ENCODE measurements around the gene PTGDS.

GRCh38 chr9:136991993-136992818, 14.9 kb downstream of the PTGDS start, which contains the start of gene PAXX:
- TF ChIP-seq CREB1 (CRISPR knock-in tag; IDR thresholded peaks at IDR 0.05) = no peak
- no peak for TF ChIP-seq SOX15 (CRISPR knock-in tag; IDR thresholded peaks at IDR 0.05)
- no peak for TF ChIP-seq ZNF121 (CRISPR knock-in tag; IDR thresholded peaks at IDR 0.05)
- no peak for TF ChIP-seq CTCF (IDR thresholded peaks at IDR 0.05)
- TF ChIP-seq E2F4 (CRISPR knock-in tag; IDR thresholded peaks at IDR 0.05; ENCODE audit: borderline replicate concordance, low read depth) = peak; percentile 61; the same call in 1 of the 2 replicates
- no peak for TF ChIP-seq NR1H2 (CRISPR knock-in tag; IDR thresholded peaks at IDR 0.05)
- no peak for TF ChIP-seq ZNF232 (CRISPR knock-in tag; IDR thresholded peaks at IDR 0.05)
- peak; percentile 85 for TF ChIP-seq FOXP1 (CRISPR knock-in tag; IDR thresholded peaks at IDR 0.05; ENCODE audit: borderline replicate concordance)
- no peak for TF ChIP-seq TP53 (CRISPR knock-in tag; IDR thresholded peaks at IDR 0.05)
- no peak for TF ChIP-seq PRDM15 (CRISPR knock-in tag; IDR thresholded peaks at IDR 0.05)
- TF ChIP-seq NR3C1 (CRISPR knock-in tag; conservative IDR thresholded peaks at IDR 0.05; ENCODE audit: low read depth) = no peak
- TF ChIP-seq FOXJ3 (CRISPR knock-in tag; IDR thresholded peaks at IDR 0.05; ENCODE audit: borderline replicate concordance) = no peak
- TF ChIP-seq, protein P1, sequence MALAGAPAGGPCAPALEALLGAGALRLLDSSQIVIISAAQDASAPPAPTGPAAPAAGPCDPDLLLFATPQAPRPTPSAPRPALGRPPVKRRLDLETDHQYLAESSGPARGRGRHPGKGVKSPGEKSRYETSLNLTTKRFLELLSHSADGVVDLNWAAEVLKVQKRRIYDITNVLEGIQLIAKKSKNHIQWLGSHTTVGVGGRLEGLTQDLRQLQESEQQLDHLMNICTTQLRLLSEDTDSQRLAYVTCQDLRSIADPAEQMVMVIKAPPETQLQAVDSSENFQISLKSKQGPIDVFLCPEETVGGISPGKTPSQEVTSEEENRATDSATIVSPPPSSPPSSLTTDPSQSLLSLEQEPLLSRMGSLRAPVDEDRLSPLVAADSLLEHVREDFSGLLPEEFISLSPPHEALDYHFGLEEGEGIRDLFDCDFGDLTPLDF (CRISPR knock-in tag; IDR thresholded peaks at IDR 0.05) = no peak
- no peak for TF ChIP-seq TEAD1 (CRISPR knock-in tag; IDR thresholded peaks at IDR 0.05)
